ENCODE results near the gene MCC.

The MCC gene

DNA sequence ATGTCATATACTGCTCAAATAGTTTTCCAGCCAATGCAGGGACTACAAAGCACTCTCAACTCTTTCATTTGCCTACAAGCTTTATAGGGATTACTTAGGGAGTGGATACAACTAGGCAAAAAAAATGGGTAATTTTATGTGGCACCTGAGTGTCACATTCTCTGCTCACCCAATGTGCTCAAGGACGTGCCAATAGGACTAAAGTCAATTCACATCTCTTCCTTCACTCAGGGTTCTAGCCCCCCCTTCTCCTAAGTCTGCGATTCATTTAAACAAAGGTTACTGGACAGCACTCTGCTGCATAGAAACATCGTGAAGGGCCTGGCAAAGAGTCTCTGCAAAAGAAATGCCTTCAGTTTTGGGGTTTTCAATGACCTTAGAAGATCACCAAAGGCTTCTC is 195.8 kb downstream of the MCC start:
- DNase-seq (ENCODE audit: low read depth), result no peak
- H3K4me3 ChIP-seq (ENCODE audit: low read depth, low read length), result peak overlapping the region; percentile 68
- no peak for TF ChIP-seq CTCF (IDR thresholded peaks at IDR 0.05; ENCODE audit: low read depth, low read length, missing control alignments)
- in situ Hi-C loops (cut with HindIII; ENCODE audit: low sequenced_read_pairs), result no loop called here

DNA sequence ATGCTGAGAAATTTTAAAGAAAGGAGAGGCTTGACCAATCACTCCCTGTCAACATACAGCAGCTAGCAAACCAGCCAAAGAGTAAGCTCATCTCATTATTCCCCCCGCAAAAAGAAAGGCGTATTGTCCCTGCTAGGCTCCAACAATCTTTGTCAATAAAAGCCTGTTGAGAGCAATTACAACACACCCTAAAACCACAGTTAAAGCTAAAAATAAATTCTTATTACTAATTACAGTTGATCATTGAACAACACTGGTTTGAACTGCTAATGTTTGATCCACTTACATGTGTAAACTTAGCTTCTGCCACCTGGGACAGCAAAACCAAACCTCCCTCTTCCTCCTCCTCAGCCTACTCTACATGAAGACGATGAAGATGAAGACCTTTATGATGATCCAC is 204.7 kb downstream of the MCC start:
- H3K4me3 ChIP-seq (ENCODE audit: low read depth, low read length), result no peak overlapping the region
- in situ Hi-C loops (cut with HindIII; ENCODE audit: low sequenced_read_pairs), result no loop called here
- TF ChIP-seq CTCF (IDR thresholded peaks at IDR 0.05; ENCODE audit: low read depth, low read length, missing control alignments), result no peak
- DNase-seq (ENCODE audit: low read depth), result no peak

DNA sequence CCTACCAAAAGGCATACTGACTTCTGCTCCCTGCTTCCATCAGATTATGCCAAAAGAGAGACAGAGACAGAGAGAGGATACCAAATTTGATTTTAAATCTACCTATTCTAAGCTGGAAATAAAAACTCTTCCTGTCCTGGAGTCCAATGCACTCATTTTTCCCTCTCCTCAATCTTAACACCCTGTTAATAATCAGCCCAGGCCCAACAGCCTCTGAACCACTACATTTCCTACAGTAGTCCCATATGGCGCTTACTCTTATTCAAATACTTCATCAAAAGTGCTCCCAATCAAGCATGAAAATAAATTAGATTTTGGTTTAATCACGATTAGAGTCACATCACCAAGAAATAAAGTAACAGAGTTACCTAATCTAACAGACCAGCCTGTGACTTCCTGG is 205.8 kb downstream of the MCC start:
- DNase-seq (ENCODE audit: low read depth), result no peak
- no peak overlapping the region for H3K4me3 ChIP-seq (ENCODE audit: low read depth, low read length)
- in situ Hi-C loops (cut with HindIII; ENCODE audit: low sequenced_read_pairs), result no loop called here
- TF ChIP-seq CTCF (IDR thresholded peaks at IDR 0.05; ENCODE audit: low read depth, low read length, missing control alignments), result no peak

DNA sequence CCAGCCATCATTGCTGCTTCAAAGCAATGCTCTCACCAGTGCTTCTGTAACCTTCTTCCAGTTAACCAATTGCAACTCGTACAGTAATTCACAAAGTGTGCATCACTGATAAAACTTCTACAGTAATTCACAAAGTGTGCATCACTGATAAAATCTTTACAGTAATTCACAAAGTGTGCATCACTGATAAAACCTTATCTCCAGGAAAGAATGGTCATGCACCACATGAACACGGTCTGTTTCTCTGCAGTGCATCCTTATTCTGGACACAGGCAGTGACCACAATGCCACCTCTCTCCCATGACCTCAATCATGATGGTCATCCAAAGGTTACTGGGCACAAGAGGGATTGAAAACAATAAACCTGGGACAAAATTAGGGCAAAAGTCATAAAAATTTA is 207.1 kb downstream of the MCC start:
- no peak overlapping the region for H3K4me3 ChIP-seq (ENCODE audit: low read depth, low read length)
- in situ Hi-C loops (cut with HindIII; ENCODE audit: low sequenced_read_pairs), result no loop called here
- TF ChIP-seq CTCF (IDR thresholded peaks at IDR 0.05; ENCODE audit: low read depth, low read length, missing control alignments), result no peak
- no peak for DNase-seq (ENCODE audit: low read depth)

DNA sequence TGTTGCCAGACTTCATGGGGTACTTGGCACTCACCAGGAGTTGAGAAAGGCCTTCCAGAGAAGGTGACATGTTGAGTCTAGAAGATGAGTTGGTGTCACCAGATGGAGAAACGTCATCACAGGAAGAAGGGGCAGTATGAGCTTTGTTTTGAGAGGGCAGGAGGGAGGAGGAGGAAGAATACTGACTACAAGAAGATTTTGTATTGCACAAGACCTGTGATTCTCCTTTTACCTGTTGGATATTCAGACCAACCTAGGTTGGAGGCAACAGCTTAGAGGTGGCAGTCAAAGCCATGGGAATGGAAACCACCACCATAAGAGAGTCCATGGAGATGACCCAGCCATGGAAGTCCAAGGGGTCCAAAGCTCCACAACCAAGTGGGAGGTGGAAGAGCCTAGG is 207.7 kb downstream of the MCC start:
- no peak overlapping the region for H3K4me3 ChIP-seq (ENCODE audit: low read depth, low read length)
- DNase-seq (ENCODE audit: low read depth), result no peak
- in situ Hi-C loops (cut with HindIII; ENCODE audit: low sequenced_read_pairs), result no loop called here
- TF ChIP-seq CTCF (IDR thresholded peaks at IDR 0.05; ENCODE audit: low read depth, low read length, missing control alignments), result no peak

- in situ Hi-C loops (cut with HindIII; ENCODE audit: low sequenced_read_pairs), result no loop called here
- H3K4me3 ChIP-seq (ENCODE audit: low read depth, low read length), result no peak overlapping the region
- TF ChIP-seq CTCF (IDR thresholded peaks at IDR 0.05; ENCODE audit: low read depth, low read length, missing control alignments), result no peak
- DNase-seq (ENCODE audit: low read depth), result no peak
Measured at GRCh38 chr5:113278976-113279375, 209.3 kb downstream of the MCC start.

GRCh38 chr5:113276493-113276892 is 211.8 kb downstream of the MCC start:
- H3K4me3 ChIP-seq (ENCODE audit: low read depth, low read length), result no peak overlapping the region
- no peak for TF ChIP-seq CTCF (IDR thresholded peaks at IDR 0.05; ENCODE audit: low read depth, low read length, missing control alignments)
- DNase-seq (ENCODE audit: low read depth), result no peak
- in situ Hi-C loops (cut with HindIII; ENCODE audit: low sequenced_read_pairs), result no loop called here

Data from astrocyte of the cerebellum (primary cell).